Measurements from ENCODE around the gene C17orf67.
"Not testable (repeated sequence)": the region's sequence is repeated elsewhere in the genome, so short reads cannot be mapped to it uniquely, and the experiment has no call there.

The C17orf67 gene

GRCh38 chr17:56770427-56770826 is 63.3 kb downstream of the C17orf67 start:
- no peak for DNase-seq

- DNase-seq, result no peak
Observed at GRCh38 chr17:56765449-56765848, 68.3 kb downstream of the C17orf67 start.

- DNase-seq, result no peak
Observed at GRCh38 chr17:56762988-56763387, 70.7 kb downstream of the C17orf67 start.

- no peak for DNase-seq
Observed at GRCh38 chr17:56762144-56762543, 71.6 kb downstream of the C17orf67 start.

- no peak for DNase-seq
Observed at GRCh38 chr17:56761387-56761786, 72.3 kb downstream of the C17orf67 start.

GRCh38 chr17:56757611-56758010 is 76.1 kb downstream of the C17orf67 start:
- not testable (repeated sequence) for DNase-seq

- DNase-seq, result no peak
Observed at GRCh38 chr17:56756536-56756935, 77.2 kb downstream of the C17orf67 start.

GRCh38 chr17:56755310-56755709 is 78.4 kb downstream of the C17orf67 start:
- no peak for DNase-seq

GRCh38 chr17:56754523-56755208 is 79.1 kb downstream of the C17orf67 start:
- DNase-seq, result no peak

GRCh38 chr17:56752263-56752836 is 81.4 kb downstream of the C17orf67 start:
- peak; percentile 22 for DNase-seq

- DNase-seq, result no peak
Observed at GRCh38 chr17:56751145-56751738, 82.5 kb downstream of the C17orf67 start.

GRCh38 chr17:56744721-56745120 is 89.0 kb downstream of the C17orf67 start:
- DNase-seq, result peak; percentile 3

- DNase-seq, result no peak
Observed at GRCh38 chr17:56742601-56743000, 91.1 kb downstream of the C17orf67 start.
